ENCODE results near the gene PLXNA4. TPM values are rescaled to one million over a fixed set of nuclear protein-coding genes. Genes with fewer than 3 reads are reported as not detected.

The PLXNA4 gene
- total RNA-seq, 1 donor from 2014 or later = 0.13 TPM

- DNase-seq (ENCODE audit: low spot score) = no peak
- H3K36me3 Mint-ChIP-seq (ENCODE audit: low read depth) = no peaks in the 10 kb centered on the region
- peaks cover 2% of the 10 kb centered on the region for H3K27me3 Mint-ChIP-seq (ENCODE audit: insufficient read depth)
- H3K4me1 Mint-ChIP-seq (ENCODE audit: low read depth) = no peaks in the 10 kb centered on the region
- no peaks in the 10 kb centered on the region for H3K9me3 Mint-ChIP-seq
- no peak overlapping the region for H3K4me3 Mint-ChIP-seq
- intact Hi-C loops (cut with micrococcal nuclease) = no loop called here
- H3K27ac Mint-ChIP-seq = no peak overlapping the region
Measured at GRCh38 chr7:132203021-132203420, 373.2 kb downstream of the PLXNA4 start.

DNA sequence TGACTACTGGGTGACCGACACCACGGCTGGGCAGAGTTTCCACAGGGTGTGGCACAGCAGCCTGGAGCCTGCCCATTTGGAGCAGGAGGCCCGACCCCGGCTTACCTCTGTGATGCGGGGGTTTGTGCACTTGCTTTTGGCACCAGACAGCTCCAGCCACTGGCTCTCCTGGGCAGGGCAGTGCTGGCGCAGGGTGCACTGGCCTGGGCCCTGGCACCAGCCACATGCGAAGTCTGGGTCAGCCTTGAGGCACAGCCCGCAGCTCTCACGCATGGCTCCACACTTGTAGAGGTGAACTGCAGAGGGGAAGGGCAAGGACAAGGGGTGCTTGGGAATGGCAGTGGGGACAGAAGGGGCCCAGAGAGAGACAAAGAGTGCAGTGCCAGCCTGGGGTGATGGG is 373.7 kb downstream of the PLXNA4 start:
- H3K4me1 Mint-ChIP-seq (ENCODE audit: low read depth) = no peaks in the 10 kb centered on the region
- no peaks in the 10 kb centered on the region for H3K9me3 Mint-ChIP-seq
- DNase-seq (ENCODE audit: low spot score) = no peak
- no peak overlapping the region for H3K4me3 Mint-ChIP-seq
- H3K27ac Mint-ChIP-seq = no peak overlapping the region
- intact Hi-C loops (cut with micrococcal nuclease) = no loop called here
- H3K27me3 Mint-ChIP-seq (ENCODE audit: insufficient read depth) = peaks cover 1% of the 10 kb centered on the region
- no peaks in the 10 kb centered on the region for H3K36me3 Mint-ChIP-seq (ENCODE audit: low read depth)

GRCh38 chr7:132200141-132200540 is 376.1 kb downstream of the PLXNA4 start:
- intact Hi-C loops (cut with micrococcal nuclease) = no loop called here
- no peaks in the 10 kb centered on the region for H3K4me1 Mint-ChIP-seq (ENCODE audit: low read depth)
- H3K9me3 Mint-ChIP-seq = no peaks in the 10 kb centered on the region
- H3K27ac Mint-ChIP-seq = no peak overlapping the region
- no peak overlapping the region for H3K4me3 Mint-ChIP-seq
- no peaks in the 10 kb centered on the region for H3K36me3 Mint-ChIP-seq (ENCODE audit: low read depth)
- DNase-seq (ENCODE audit: low spot score) = no peak
- peaks cover 3% of the 10 kb centered on the region for H3K27me3 Mint-ChIP-seq (ENCODE audit: insufficient read depth)

GRCh38 chr7:132199626-132200025 is 376.6 kb downstream of the PLXNA4 start:
- Mint-ChIP-seq H3K4me3 (no peak overlapping the region), H3K27me3 (ENCODE audit: insufficient read depth) (peaks cover 3% of the 10 kb centered on the region), H3K4me1 (ENCODE audit: low read depth) (no peaks in the 10 kb centered on the region), H3K27ac (no peak overlapping the region), H3K36me3 (ENCODE audit: low read depth) (no peaks in the 10 kb centered on the region), H3K9me3 (no peaks in the 10 kb centered on the region)
- no peak for DNase-seq (ENCODE audit: low spot score)
- intact Hi-C loops (cut with micrococcal nuclease) = no loop called here

DNA sequence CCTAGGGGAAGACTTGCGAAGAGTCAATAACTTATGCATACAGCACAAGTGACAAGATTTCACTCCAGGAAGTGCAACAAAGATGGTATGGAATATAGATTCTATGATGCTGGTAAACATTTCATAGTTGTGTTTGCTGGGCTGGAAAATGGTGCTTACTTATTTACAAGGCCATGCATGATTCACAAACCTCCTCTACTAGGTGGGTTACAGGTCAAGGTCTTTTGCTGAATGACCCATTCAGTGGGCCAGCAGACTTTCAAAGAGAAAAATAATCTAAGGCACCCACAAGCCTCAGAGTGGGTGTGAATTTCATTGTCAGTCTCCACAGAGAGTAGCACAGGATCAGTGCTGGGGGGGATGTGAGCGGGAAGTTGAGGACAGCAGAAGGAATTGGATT is 378.5 kb downstream of the PLXNA4 start:
- Mint-ChIP-seq H3K36me3 (ENCODE audit: low read depth) (no peaks in the 10 kb centered on the region), H3K4me3 (no peak overlapping the region), H3K9me3 (no peaks in the 10 kb centered on the region), H3K27me3 (ENCODE audit: insufficient read depth) (peaks cover 10% of the 10 kb centered on the region), H3K4me1 (ENCODE audit: low read depth) (no peaks in the 10 kb centered on the region), H3K27ac (no peak overlapping the region)
- DNase-seq (ENCODE audit: low spot score) = no peak
- intact Hi-C loops (cut with micrococcal nuclease) = no loop called here

- H3K4me3 Mint-ChIP-seq = no peak overlapping the region
- H3K4me1 Mint-ChIP-seq (ENCODE audit: low read depth) = no peaks in the 10 kb centered on the region
- no peak overlapping the region for H3K27ac Mint-ChIP-seq
- H3K9me3 Mint-ChIP-seq = no peaks in the 10 kb centered on the region
- intact Hi-C loops (cut with micrococcal nuclease) = no loop called here
- peaks cover 10% of the 10 kb centered on the region for H3K27me3 Mint-ChIP-seq (ENCODE audit: insufficient read depth)
- no peaks in the 10 kb centered on the region for H3K36me3 Mint-ChIP-seq (ENCODE audit: low read depth)
- no peak for DNase-seq (ENCODE audit: low spot score)
Measured at GRCh38 chr7:132193898-132194297, 382.4 kb downstream of the PLXNA4 start.

- H3K36me3 Mint-ChIP-seq (ENCODE audit: low read depth) = no peaks in the 10 kb centered on the region
- H3K4me1 Mint-ChIP-seq (ENCODE audit: low read depth) = no peaks in the 10 kb centered on the region
Measured at GRCh38 chr7:132192809-132193208, 383.5 kb downstream of the PLXNA4 start.

DNA sequence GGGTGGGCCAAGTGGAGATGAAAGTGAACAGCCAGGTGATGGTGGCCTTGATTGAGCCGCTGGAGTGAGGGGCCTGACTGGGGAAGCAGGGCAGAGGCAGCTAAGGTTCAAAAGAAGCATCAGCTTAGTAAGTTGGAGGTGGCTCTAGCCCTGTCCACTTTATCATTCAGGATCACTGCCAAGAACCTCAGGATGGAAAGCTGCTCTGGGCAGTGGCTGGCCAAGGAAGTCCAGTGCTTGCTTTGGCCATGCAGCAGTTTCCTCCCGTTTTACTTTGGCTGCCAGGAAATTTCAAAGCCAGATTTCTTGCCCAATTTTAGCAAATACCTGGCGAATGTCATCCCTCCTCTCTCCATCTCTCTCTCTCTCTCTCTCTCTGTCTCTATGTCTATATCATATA is 384.9 kb downstream of the PLXNA4 start:
- Mint-ChIP-seq H3K4me3 (no peak overlapping the region), H3K27ac (no peak overlapping the region), H3K9me3 (peaks cover 9% of the 10 kb centered on the region), H3K27me3 (ENCODE audit: insufficient read depth) (peaks cover 10% of the 10 kb centered on the region), H3K4me1 (ENCODE audit: low read depth) (no peaks in the 10 kb centered on the region), H3K36me3 (ENCODE audit: low read depth) (no peaks in the 10 kb centered on the region)
- intact Hi-C loops (cut with micrococcal nuclease) = no loop called here
- no peak for DNase-seq (ENCODE audit: low spot score)

More at GRCh38 chr7:132192809-132193208, 383.5 kb downstream of the PLXNA4 start:
- Mint-ChIP-seq H3K9me3 (no peaks in the 10 kb centered on the region), H3K4me3 (no peak overlapping the region), H3K27ac (no peak overlapping the region), H3K27me3 (ENCODE audit: insufficient read depth) (peaks cover 10% of the 10 kb centered on the region)
- intact Hi-C loops (cut with micrococcal nuclease) = no loop called here
- no peak for DNase-seq (ENCODE audit: low spot score)

GRCh38 chr7:132190683-132191082 is 385.6 kb downstream of the PLXNA4 start:
- intact Hi-C loops (cut with micrococcal nuclease) = no loop called here
- H3K27ac Mint-ChIP-seq = no peak overlapping the region
- no peak overlapping the region for H3K4me3 Mint-ChIP-seq
- H3K36me3 Mint-ChIP-seq (ENCODE audit: low read depth) = no peaks in the 10 kb centered on the region
- H3K27me3 Mint-ChIP-seq (ENCODE audit: insufficient read depth) = peaks cover 8% of the 10 kb centered on the region
- H3K4me1 Mint-ChIP-seq (ENCODE audit: low read depth) = no peaks in the 10 kb centered on the region
- peaks cover 9% of the 10 kb centered on the region for H3K9me3 Mint-ChIP-seq
- no peak for DNase-seq (ENCODE audit: low spot score)

DNA sequence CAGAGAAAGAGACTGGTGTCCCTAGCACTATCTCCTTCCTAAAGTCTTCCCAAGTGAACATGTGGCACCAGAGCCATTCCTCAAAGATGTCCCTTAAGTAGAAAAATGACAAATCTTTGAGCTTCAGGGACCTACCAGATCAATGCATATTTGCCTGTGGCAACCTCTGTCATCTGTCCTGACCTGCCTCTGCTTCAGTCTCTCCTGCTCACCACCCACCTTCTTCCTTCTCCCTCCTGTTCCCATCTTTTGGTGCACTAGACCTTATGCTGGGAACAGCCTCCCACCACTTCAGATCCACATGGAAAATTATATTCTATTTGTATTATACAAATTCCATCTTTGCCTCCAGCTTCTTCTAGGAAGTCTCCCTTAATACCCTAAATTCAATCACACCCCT is 386.4 kb downstream of the PLXNA4 start:
- Mint-ChIP-seq H3K36me3 (ENCODE audit: low read depth) (no peaks in the 10 kb centered on the region), H3K4me3 (no peak overlapping the region), H3K4me1 (ENCODE audit: low read depth) (no peaks in the 10 kb centered on the region), H3K9me3 (peaks cover 9% of the 10 kb centered on the region), H3K27me3 (ENCODE audit: insufficient read depth) (peaks cover 6% of the 10 kb centered on the region), H3K27ac (no peak overlapping the region)
- intact Hi-C loops (cut with micrococcal nuclease) = no loop called here
- DNase-seq (ENCODE audit: low spot score) = no peak

DNA sequence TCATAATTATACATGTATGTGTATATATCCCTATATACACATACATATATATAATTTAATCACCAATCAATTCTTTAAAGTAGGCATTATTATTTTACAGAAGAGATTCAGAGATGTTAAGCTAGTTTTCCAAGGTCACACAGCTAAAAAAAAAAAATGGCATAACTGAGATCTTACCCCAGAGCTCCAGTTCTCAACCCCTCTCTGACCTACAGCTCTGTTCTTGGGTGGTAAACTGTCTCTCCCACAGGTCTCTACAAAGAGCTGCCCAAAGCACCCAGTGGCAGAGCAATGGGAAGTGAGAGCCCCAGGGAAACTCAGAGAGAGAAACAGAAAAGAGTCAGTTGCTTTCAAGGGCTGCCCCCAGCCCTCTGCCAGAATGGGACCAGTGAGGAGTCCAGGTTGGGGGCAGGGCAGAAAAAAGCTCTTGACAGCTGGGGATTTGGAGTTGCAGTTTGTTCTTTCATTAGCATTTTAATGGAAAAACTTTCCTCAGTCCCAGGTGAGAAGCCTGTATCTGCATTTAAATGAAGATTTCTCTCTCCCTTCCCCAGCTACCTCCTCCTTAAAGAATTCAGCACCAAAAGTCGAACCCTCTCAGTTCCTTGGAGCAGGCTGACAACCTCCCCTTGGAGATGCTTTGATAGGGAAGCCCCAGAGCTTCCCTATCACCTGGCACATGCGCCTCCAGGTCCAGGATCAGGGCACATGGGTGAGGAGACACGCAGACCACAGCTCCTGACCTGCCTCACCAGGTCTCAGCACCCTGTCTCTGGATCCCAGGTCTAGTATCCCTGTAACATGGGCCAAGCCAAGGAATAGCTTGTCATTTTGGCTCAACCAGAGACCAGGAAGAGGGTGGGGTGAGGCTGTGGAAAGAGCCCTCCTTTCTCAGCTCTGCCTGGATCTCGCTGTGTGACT is 388.1 kb downstream of the PLXNA4 start:
- Mint-ChIP-seq H3K36me3 (ENCODE audit: low read depth) (no peaks in the 10 kb centered on the region), H3K4me1 (ENCODE audit: low read depth) (no peaks in the 10 kb centered on the region), H3K27me3 (ENCODE audit: insufficient read depth) (peaks cover 4% of the 10 kb centered on the region), H3K4me3 (no peak overlapping the region), H3K9me3 (peaks cover 9% of the 10 kb centered on the region), H3K27ac (no peak overlapping the region)
- no peak for DNase-seq (ENCODE audit: low spot score)
- intact Hi-C loops (cut with micrococcal nuclease) = no loop called here

DNA sequence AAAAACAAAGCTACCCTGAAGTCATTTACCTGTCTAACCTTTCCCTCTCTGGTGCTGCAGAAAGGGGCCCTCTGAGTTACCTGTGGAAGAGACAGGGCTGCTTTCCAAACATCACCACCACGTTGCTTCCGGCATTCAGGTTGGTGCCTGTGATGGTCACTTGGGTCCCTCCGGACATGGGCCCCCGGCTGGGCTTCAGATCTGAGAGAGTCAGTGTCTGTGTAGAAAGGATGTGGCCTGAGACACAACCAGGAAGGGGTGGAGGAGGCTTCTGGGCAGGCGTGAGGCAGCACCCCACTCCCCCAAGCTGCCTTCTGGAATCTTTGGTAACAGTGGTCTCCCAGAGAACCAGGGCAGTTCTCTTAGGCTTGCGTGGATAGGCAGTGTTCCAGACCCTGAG is 388.9 kb downstream of the PLXNA4 start:
- no peaks in the 10 kb centered on the region for H3K27me3 Mint-ChIP-seq (ENCODE audit: insufficient read depth)
- no peak for DNase-seq (ENCODE audit: low spot score)
- H3K4me3 Mint-ChIP-seq = no peak overlapping the region
- no peaks in the 10 kb centered on the region for H3K36me3 Mint-ChIP-seq (ENCODE audit: low read depth)
- H3K27ac Mint-ChIP-seq = no peak overlapping the region
- intact Hi-C loops (cut with micrococcal nuclease) = no loop called here
- no peaks in the 10 kb centered on the region for H3K4me1 Mint-ChIP-seq (ENCODE audit: low read depth)
- peaks cover 9% of the 10 kb centered on the region for H3K9me3 Mint-ChIP-seq

- Mint-ChIP-seq H3K4me1 (ENCODE audit: low read depth) (no peaks in the 10 kb centered on the region), H3K4me3 (no peak overlapping the region), H3K27ac (no peak overlapping the region), H3K9me3 (peaks cover 9% of the 10 kb centered on the region), H3K36me3 (ENCODE audit: low read depth) (no peaks in the 10 kb centered on the region), H3K27me3 (ENCODE audit: insufficient read depth) (no peaks in the 10 kb centered on the region)
- intact Hi-C loops (cut with micrococcal nuclease) = no loop called here
- no peak for DNase-seq (ENCODE audit: low spot score)
Measured at GRCh38 chr7:132185150-132185549, 391.1 kb downstream of the PLXNA4 start.

Measured in activated T-helper 1 cell treated with anti-CD3 and anti-CD28 coated beads, Interleukin-12 subunit alpha, Interleukin-12 subunit beta, Interleukin-2, Interleukin-4 antibody, amounts not matched to agents 30 ng/mL and 10 ng/mL and 1 ng/mL, durations not matched to agents 14 hours and 24 hours and 36 hours (primary cell).